Measurements from ENCODE around the gene HOXC6. TPM values are rescaled to one million over a fixed set of nuclear protein-coding genes. Genes with fewer than 3 reads are reported as not detected.

Gene HOXC6
- total and polyA plus RNA-seq, 9 of the 15 experiments (the other 6 are each of a cell fraction or from before 2014, with no cell fraction given), result 0.06 to 4.0 (median 1.4) TPM

- TF ChIP-seq USF2 (CRISPR knock-in tag; IDR thresholded peaks at IDR 0.05) (peak; percentile 94), NFATC3 (IDR thresholded peaks at IDR 0.05) (no peak), CSDE1 (IDR thresholded peaks at IDR 0.05) (no peak), FOXP4 (CRISPR knock-in tag; IDR thresholded peaks at IDR 0.05; ENCODE audit: borderline replicate concordance) (no peak), ZMIZ1 (IDR thresholded peaks at IDR 0.05; ENCODE audit: low read depth in 2 of 2, low read length in 2 of 2) (no peak), LEF1 (IDR thresholded peaks at IDR 0.05) (no peak), ZFP1 (CRISPR knock-in tag; IDR thresholded peaks at IDR 0.05) (no peak), HNRNPLL (IDR thresholded peaks at IDR 0.05; ENCODE audit: low read depth, low read length, poor library complexity, severe bottlenecking) (no peak), KLF10 (CRISPR knock-in tag; IDR thresholded peaks at IDR 0.05) (no peak), NR2C2 (CRISPR knock-in tag; IDR thresholded peaks at IDR 0.05) (no peak), NR2C2 (tag; IDR thresholded peaks at IDR 0.05) (peak; percentile 9; the same call in 1 of the 2 replicates), ZBED1 (IDR thresholded peaks at IDR 0.05) (no peak), PRMT5 (CRISPR knock-in tag; IDR thresholded peaks at IDR 0.05) (no peak), BRF1 (IDR thresholded peaks at IDR 0.05; ENCODE audit: borderline replicate concordance, extremely low read depth, insufficient read length) (no peak), CXXC5 (CRISPR knock-in tag; IDR thresholded peaks at IDR 0.05) (peak; percentile 63), ZHX1 (conservative IDR thresholded peaks at IDR 0.05; ENCODE audit: low read length) (no peak), ZNF561 (CRISPR knock-in tag; conservative IDR thresholded peaks at IDR 0.05) (no peak), ELF4 (CRISPR knock-in tag; IDR thresholded peaks at IDR 0.05) (no peak), CREB5 (CRISPR knock-in tag; IDR thresholded peaks at IDR 0.05) (no peak)
Measured at GRCh38 chr12:53999559-54000115, 28.6 kb upstream of the HOXC6 start (continued).
